ENCODE measurements around the gene TMEM163. TPM values are rescaled to one million over a fixed set of nuclear protein-coding genes. Genes with fewer than 3 reads are reported as not detected.
"Not testable (repeated sequence)": the region's sequence is repeated elsewhere in the genome, so short reads cannot be mapped to it uniquely, and the experiment has no call there.

Gene TMEM163
- total and polyA plus RNA-seq, 8 donors: 3.9 to 48.4 (median 14.0) TPM

- ATAC-seq: no peak
- Histone ChIP-seq H3K27ac (no peak overlapping the region), H3K27me3 (no peaks in the 10 kb centered on the region), H3K4me3 (no peak overlapping the region), H3K9me3 (no peaks in the 10 kb centered on the region), H3K4me1 (no peaks in the 10 kb centered on the region), H3K36me3 (no peaks in the 10 kb centered on the region)
- intact Hi-C loops (cut with DNase I): no loop called here
- TF ChIP-seq, protein P1, sequence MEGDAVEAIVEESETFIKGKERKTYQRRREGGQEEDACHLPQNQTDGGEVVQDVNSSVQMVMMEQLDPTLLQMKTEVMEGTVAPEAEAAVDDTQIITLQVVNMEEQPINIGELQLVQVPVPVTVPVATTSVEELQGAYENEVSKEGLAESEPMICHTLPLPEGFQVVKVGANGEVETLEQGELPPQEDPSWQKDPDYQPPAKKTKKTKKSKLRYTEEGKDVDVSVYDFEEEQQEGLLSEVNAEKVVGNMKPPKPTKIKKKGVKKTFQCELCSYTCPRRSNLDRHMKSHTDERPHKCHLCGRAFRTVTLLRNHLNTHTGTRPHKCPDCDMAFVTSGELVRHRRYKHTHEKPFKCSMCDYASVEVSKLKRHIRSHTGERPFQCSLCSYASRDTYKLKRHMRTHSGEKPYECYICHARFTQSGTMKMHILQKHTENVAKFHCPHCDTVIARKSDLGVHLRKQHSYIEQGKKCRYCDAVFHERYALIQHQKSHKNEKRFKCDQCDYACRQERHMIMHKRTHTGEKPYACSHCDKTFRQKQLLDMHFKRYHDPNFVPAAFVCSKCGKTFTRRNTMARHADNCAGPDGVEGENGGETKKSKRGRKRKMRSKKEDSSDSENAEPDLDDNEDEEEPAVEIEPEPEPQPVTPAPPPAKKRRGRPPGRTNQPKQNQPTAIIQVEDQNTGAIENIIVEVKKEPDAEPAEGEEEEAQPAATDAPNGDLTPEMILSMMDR (IDR thresholded peaks at IDR 0.05): no peak
- no peak for DNase-seq
Observed at GRCh38 chr2:134490559-134490958, 228.2 kb downstream of the TMEM163 start.

DNA sequence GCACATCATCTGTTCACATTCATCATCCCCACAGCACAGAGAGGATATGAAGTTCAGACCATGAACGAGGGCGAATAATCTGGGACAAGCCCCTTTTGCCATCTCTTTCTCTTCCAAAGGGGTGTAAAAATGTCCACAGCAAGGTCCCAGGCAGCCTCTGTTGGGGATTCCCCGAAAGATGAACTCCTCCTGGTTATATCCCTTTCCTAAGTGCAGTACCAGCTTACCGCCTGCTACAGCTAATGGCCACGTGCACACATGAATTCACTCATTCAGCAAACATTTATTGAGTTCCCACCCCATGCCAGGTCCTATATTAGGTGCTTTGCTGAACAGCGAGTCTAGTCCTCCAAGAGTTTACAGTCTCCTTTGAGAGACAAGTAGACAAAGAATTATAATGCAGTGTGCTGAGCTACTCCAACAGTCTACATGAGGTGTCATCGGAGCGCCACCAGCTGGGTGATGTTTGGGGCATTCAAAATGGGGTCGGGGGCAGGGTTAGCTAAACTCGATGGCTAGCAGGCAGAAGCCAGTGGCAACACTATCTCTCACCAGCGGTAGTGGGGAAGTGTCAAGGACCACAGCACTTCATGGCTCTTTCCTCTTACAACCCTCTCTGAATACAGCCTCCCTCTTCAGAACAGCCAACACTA lies 228.9 kb downstream of the TMEM163 start:
- H3K27me3 ChIP-seq: no peaks in the 10 kb centered on the region
- no peak overlapping the region for H3K4me3 ChIP-seq
- H3K4me1 ChIP-seq: no peaks in the 10 kb centered on the region
- H3K36me3 ChIP-seq: no peaks in the 10 kb centered on the region
- H3K9me3 ChIP-seq: no peaks in the 10 kb centered on the region
- ATAC-seq (no peak), DNase-seq (no peak)
- intact Hi-C loops (cut with DNase I): no loop called here
- H3K27ac ChIP-seq: no peak overlapping the region
- TF ChIP-seq, protein P1 (IDR thresholded peaks at IDR 0.05): no peak

DNA sequence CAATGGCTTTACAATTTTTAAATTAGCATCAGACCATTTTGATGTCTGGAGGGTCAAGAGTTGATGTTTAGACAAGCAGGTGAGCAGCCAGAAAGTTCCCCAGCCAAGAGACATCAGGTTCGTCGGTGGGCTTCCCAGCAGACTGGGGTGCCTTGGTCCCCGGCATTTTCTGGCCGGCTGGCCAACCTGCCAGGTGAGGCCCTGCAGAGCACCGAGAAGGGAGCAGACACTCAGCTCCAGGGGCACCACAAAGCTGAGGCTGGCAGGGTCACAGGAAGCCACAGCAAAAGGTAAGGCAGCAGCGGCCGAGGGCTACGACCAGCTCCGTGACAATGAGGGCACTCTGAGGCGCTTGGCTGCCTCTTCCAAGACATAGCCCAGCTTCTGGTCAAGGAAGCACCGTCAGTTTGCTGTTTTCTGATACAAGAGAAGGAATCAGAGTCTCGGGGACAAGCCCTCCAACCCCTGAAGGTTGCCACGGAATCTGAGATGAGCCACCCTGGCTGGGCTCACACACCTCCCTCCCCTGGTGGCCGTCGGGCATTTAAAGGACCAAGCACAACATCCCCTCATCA lies 235.9 kb downstream of the TMEM163 start:
- Histone ChIP-seq H3K36me3 (no peaks in the 10 kb centered on the region), H3K4me3 (no peak overlapping the region), H3K27me3 (no peaks in the 10 kb centered on the region), H3K9me3 (no peaks in the 10 kb centered on the region), H3K27ac (no peak overlapping the region), H3K4me1 (no peaks in the 10 kb centered on the region)
- ATAC-seq: no peak
- TF ChIP-seq, protein P1 (IDR thresholded peaks at IDR 0.05): no peak
- intact Hi-C loops (cut with DNase I): no loop called here
- DNase-seq: no peak

- no peak for DNase-seq
- Histone ChIP-seq H3K36me3 (no peaks in the 10 kb centered on the region), H3K27me3 (no peaks in the 10 kb centered on the region), H3K27ac (no peak overlapping the region), H3K4me3 (no peak overlapping the region), H3K4me1 (no peaks in the 10 kb centered on the region), H3K9me3 (no peaks in the 10 kb centered on the region)
- ATAC-seq: no peak
- intact Hi-C loops (cut with DNase I): no loop called here
- TF ChIP-seq, protein P1 (IDR thresholded peaks at IDR 0.05): no peak
Observed at GRCh38 chr2:134482131-134482723, 236.6 kb downstream of the TMEM163 start.

DNA sequence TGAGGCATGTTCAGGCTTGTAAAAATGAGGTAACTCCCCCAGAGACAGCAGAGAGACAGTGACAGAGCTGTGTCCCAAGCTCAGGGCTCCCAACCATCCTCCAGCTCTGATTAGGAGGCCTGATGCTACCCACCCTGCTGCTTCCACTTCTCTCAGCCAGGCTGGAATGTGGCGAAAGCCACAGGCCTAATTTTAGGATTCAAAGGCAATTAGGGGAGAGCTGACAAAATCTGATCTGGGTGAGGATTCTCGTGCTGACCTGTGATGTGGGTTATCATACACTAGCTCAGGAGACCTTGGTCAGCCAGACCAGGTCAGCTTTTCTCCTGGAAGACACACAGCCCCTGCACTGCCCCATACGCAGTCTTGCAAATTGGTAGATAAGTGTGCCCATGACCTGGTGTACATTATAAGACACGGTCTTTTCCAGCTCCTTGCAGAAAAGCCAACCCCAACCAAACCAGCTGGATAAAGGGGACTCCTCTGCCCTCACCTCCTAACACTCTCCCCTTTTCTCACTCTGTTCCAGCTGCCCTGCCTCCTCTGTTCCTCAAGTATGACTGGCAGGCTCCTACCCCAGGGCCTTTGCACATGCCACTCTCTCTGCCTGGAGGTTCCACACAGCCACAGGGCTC lies 239.0 kb downstream of the TMEM163 start:
- no peak overlapping the region for H3K27ac ChIP-seq
- H3K4me3 ChIP-seq: no peak overlapping the region
- TF ChIP-seq, protein P1 (IDR thresholded peaks at IDR 0.05): no peak
- no peaks in the 10 kb centered on the region for H3K4me1 ChIP-seq
- intact Hi-C loops (cut with DNase I): no loop called here
- H3K9me3 ChIP-seq: no peaks in the 10 kb centered on the region
- DNase-seq (no peak), ATAC-seq (no peak)
- H3K36me3 ChIP-seq: no peaks in the 10 kb centered on the region
- no peaks in the 10 kb centered on the region for H3K27me3 ChIP-seq

DNA sequence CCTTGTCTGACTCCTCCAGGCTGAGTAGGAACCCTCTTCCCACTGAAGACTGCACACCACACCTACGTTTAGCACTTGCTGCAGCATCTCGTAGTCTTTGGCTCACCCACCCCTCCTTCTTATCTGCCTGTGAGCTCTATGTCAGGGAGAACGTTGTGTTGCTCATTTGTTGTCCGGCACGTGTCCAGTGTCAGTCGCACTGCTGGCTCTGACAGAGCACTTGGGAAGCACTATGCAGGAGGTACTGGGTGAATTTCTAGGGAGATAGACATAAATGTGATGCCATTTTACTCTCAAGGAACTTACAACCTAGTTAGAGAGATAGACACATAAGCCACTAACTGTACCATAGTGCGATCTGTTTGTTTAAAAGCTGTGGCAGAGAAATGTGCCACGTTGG lies 241.8 kb downstream of the TMEM163 start:
- DNase-seq; H3K4me1 ChIP-seq; H3K36me3 ChIP-seq; intact Hi-C loops (cut with DNase I); H3K27ac ChIP-seq; H3K9me3 ChIP-seq; H3K4me3 ChIP-seq; ATAC-seq; H3K27me3 ChIP-seq: not testable (repeated sequence)

Data from left lung (tissue), 10 donors.